H1 (cell line): ENCODE results near the gene ZDHHC20. TPM values are rescaled to one million over a fixed set of nuclear protein-coding genes. Genes with fewer than 3 reads are reported as not detected.

Experiments used
- CTCF ChIA-PET: fragments of 300-600 bp; sonication (Branson Sonifier 250); formaldehyde crosslinking; loops from one replicate; lab custom pipeline; 2021; ENCODE audit not compliant: partially characterized antibody; lab: Charles Lee
- POLR2A ChIA-PET: fragments of 300-600 bp; sonication (Branson Sonifier 250); formaldehyde crosslinking; loops from one replicate; lab custom pipeline; 2021; ENCODE audit warnings: inconsistent platforms; ENCODE audit not compliant: partially characterized antibody; lab: Charles Lee
- DNase-seq, 2 experiments: peaks; one replicate each; pipeline versions ENCODE4 v3.0.0 to v3.0.0-alpha.2; 2010 to 2022; ENCODE audit warnings: low spot score in 2 of 2, low read depth in 1 of 2, mixed read lengths in 1 of 2
- FAIRE-seq: peaks from 2 replicates; lab custom pipeline; 2011; peaks lifted over from hg19 to GRCh38; lab: Jason Lieb, UNC
- H2AFZ ChIP-seq: 2 replicates; pipeline ENCODE4 v1.8.1; 2012; ENCODE audit warnings: low read length, inconsistent platforms
- H2AK5ac ChIP-seq: 2 replicates; pipeline ENCODE4 v1.6.1; 2013; ENCODE audit warnings: low read depth, low read length
- H2BK120ac ChIP-seq: replicated peaks from 2 replicates; pipeline ENCODE3; 2013; ENCODE audit warnings: low read depth, low read length, inconsistent platforms
- H2BK12ac ChIP-seq: 2 replicates; pipeline ENCODE4 v1.6.1; 2013; ENCODE audit warnings: low read depth, low read length
- H2BK15ac ChIP-seq: 2 replicates; pipeline ENCODE4 v1.6.1; 2013; ENCODE audit warnings: low read length
- H2BK20ac ChIP-seq: 2 replicates; pipeline ENCODE4 v1.6.1; 2013; ENCODE audit warnings: low read length
- H2BK5ac ChIP-seq: 2 replicates; pipeline ENCODE4 v1.6.1; 2013; ENCODE audit warnings: low read depth, low read length
- H3K14ac ChIP-seq: 2 replicates; pipeline ENCODE4 v1.6.1; 2013; ENCODE audit warnings: inconsistent platforms; ENCODE audit not compliant: insufficient read length
- H3K18ac ChIP-seq: 2 replicates; pipeline ENCODE4 v1.6.1; 2013; ENCODE audit warnings: low read length; ENCODE audit errors: extremely low read depth
- H3K23ac ChIP-seq: 2 replicates; pipeline ENCODE4 v1.6.1; 2013; ENCODE audit warnings: inconsistent platforms; ENCODE audit not compliant: insufficient read length
- H3K23me2 ChIP-seq: 2 replicates; pipeline ENCODE4 v1.6.1; 2013; ENCODE audit warnings: low read depth, low read length
- H3K27ac ChIP-seq: 2 replicates; pipeline ENCODE4 v1.6.1; 2011; ENCODE audit warnings: low read depth, low read length, inconsistent platforms
- H3K27me3 ChIP-seq, 4 experiments: replicated peaks in 1 of 4; 1 replicate in 1 of 4; 2 replicates in 3 of 4; pipeline versions ENCODE4 v1.6.1 to v1.8.1; 2011 to 2013; ENCODE audit warnings: low read length in 3 of 4, mild to moderate bottlenecking in 3 of 4, inconsistent platforms in 2 of 4, mixed read lengths in 2 of 4, moderate library complexity in 1 of 4; ENCODE audit not compliant: control insufficient read depth in 3 of 4, insufficient read depth in 3 of 4; ENCODE audit errors: extremely low read depth in 1 of 4
- H3K36me3 ChIP-seq, 4 experiments: 2 replicates each; pipeline versions ENCODE4 v1.6.1 to v1.8.1; 2011 to 2013; ENCODE audit warnings: mild to moderate bottlenecking in 4 of 4, low read length in 3 of 4, moderate library complexity in 2 of 4, control low read depth in 1 of 4, inconsistent platforms in 1 of 4; ENCODE audit not compliant: insufficient read depth in 4 of 4, control insufficient read depth in 2 of 4
- H3K4ac ChIP-seq: replicated peaks from 2 replicates; pipeline ENCODE3; 2013; ENCODE audit warnings: low read length, low read depth, mixed read lengths, inconsistent platforms; ENCODE audit not compliant: insufficient read length
- H3K4me1 ChIP-seq, 4 experiments: replicated peaks in 1 of 4; 1 replicate in 1 of 4; 2 replicates in 3 of 4; pipeline versions ENCODE4 v1.6.1 to v1.8.1; 2011 to 2013; ENCODE audit warnings: low read length in 3 of 4, inconsistent platforms in 2 of 4, mixed read lengths in 1 of 4; ENCODE audit not compliant: insufficient read depth in 4 of 4, control insufficient read depth in 3 of 4
- H3K4me2 ChIP-seq, 2 experiments: 2 replicates each; pipeline versions ENCODE4 v1.6.1 to v1.8.1; 2011 to 2013; ENCODE audit warnings: low read depth in 2 of 2, low read length in 2 of 2, control low read depth in 1 of 2, inconsistent platforms in 1 of 2, mild to moderate bottlenecking in 1 of 2; ENCODE audit not compliant: insufficient read depth in 1 of 2
- H3K4me3 ChIP-seq, 4 experiments: fragments of 200-600, 300-600 bp in 1 of 4; sonication (generic), shearing (Covaris generic), sonication (Bioruptor Twin) in 1 of 4; 2 replicates each; pipeline versions ENCODE4 v1.5.1 to v1.8.1; 2011 to 2016; ENCODE audit warnings: low read length in 4 of 4, low read depth in 3 of 4, control low read depth in 2 of 4, inconsistent platforms in 2 of 4, mild to moderate bottlenecking in 2 of 4, mixed read lengths in 1 of 4, moderate library complexity in 1 of 4; ENCODE audit not compliant: insufficient read depth in 2 of 4; ENCODE audit errors: extremely low read depth in 1 of 4
- H3K56ac ChIP-seq: replicated peaks from 2 replicates; pipeline ENCODE3; 2013; ENCODE audit warnings: low read depth, mild to moderate bottlenecking, mixed read lengths, low read length, inconsistent platforms; ENCODE audit not compliant: insufficient read length
- H3K79me1 ChIP-seq: 2 replicates; pipeline ENCODE4 v1.6.1; 2013; ENCODE audit warnings: low read depth, low read length, control low read depth
- H3K79me2 ChIP-seq, 2 experiments: 2 replicates each; pipeline versions ENCODE4 v1.6.1 to v1.8.1; 2012 to 2013; ENCODE audit warnings: low read length in 2 of 2, mild to moderate bottlenecking in 2 of 2, inconsistent platforms in 1 of 2; ENCODE audit not compliant: insufficient read depth in 2 of 2, control insufficient read depth in 1 of 2
- H3K9ac ChIP-seq, 4 experiments: replicated peaks in 1 of 4; 1 replicate in 1 of 4; 2 replicates in 3 of 4; pipeline versions ENCODE4 v1.6.1 to v1.8.1; 2011 to 2013; ENCODE audit warnings: low read depth in 3 of 4, low read length in 3 of 4, control low read depth in 2 of 4, mild to moderate bottlenecking in 2 of 4, moderate library complexity in 2 of 4, inconsistent platforms in 1 of 4; ENCODE audit errors: extremely low read depth in 1 of 4
- H3K9me3 ChIP-seq, 2 experiments: 2 replicates each; pipeline versions ENCODE4 v1.6.1 to v1.8.1; 2012 to 2013; ENCODE audit warnings: mild to moderate bottlenecking in 2 of 2, moderate library complexity in 2 of 2, control low read depth in 1 of 2, inconsistent platforms in 1 of 2, low read depth in 1 of 2, low read length in 1 of 2, mixed read lengths in 1 of 2; ENCODE audit not compliant: insufficient read depth in 2 of 2
- H4K20me1 ChIP-seq, 2 experiments: replicated peaks in 1 of 2; 2 replicates each; pipeline versions ENCODE3 to v1.8.1; 2011 to 2013; ENCODE audit warnings: inconsistent platforms in 2 of 2, low read length in 2 of 2, mild to moderate bottlenecking in 1 of 2; ENCODE audit not compliant: insufficient read depth in 2 of 2, control insufficient read depth in 1 of 2
- H4K5ac ChIP-seq: 2 replicates; pipeline ENCODE4 v1.6.1; 2013; ENCODE audit warnings: low read length, low read depth, mixed read lengths, inconsistent platforms; ENCODE audit not compliant: insufficient read length
- H4K8ac ChIP-seq: 2 replicates; pipeline ENCODE4 v1.8.0; 2013; ENCODE audit warnings: mild to moderate bottlenecking, moderate library complexity, low read length, inconsistent platforms; ENCODE audit not compliant: insufficient read depth; ENCODE audit errors: extremely low read depth
- H4K91ac ChIP-seq: replicated peaks from 2 replicates; pipeline ENCODE3; 2013; ENCODE audit warnings: low read length, mixed read lengths, inconsistent platforms; ENCODE audit not compliant: insufficient read length
- ASH2L ChIP-seq: fragments of 200-600, 300-600 bp; sonication (generic); IDR thresholded peaks from one replicate; pipeline ENCODE4 v1.7.1; 2017; ENCODE audit warnings: low read length
- CEBPB ChIP-seq: IDR thresholded peaks from 2 replicates; pipeline ENCODE4 v1.6.1; 2012; ENCODE audit warnings: low read depth, low read length
- GTF2F1 ChIP-seq: IDR thresholded peaks from 2 replicates; pipeline ENCODE4 v1.6.1; 2012; ENCODE audit warnings: low read depth, low read length, improper control_type of control experiment, borderline replicate concordance
- KDM1A ChIP-seq: fragments of 200-600, 300-600 bp; sonication (generic); IDR thresholded peaks from 2 replicates; pipeline ENCODE4 v1.7.1; 2016; ENCODE audit warnings: mild to moderate bottlenecking, low read length, borderline replicate concordance
- KDM4A ChIP-seq: IDR thresholded peaks from one replicate; pipeline ENCODE4 v1.7.1; 2012; ENCODE audit warnings: low read depth, mild to moderate bottlenecking, moderate library complexity, low read length, inconsistent platforms; ENCODE audit not compliant: severe bottlenecking
- NANOG ChIP-seq: IDR thresholded peaks from 2 replicates; pipeline ENCODE4 v1.6.1; 2011; ENCODE audit warnings: low read length, low read depth, mild to moderate bottlenecking, inconsistent platforms; ENCODE audit not compliant: insufficient read depth, poor library complexity, severe bottlenecking
- SIRT6 ChIP-seq: IDR thresholded peaks from one replicate; pipeline ENCODE4 v1.7.1; 2012; ENCODE audit warnings: low read length, inconsistent platforms
- SP2 ChIP-seq: IDR thresholded peaks from 2 replicates; pipeline ENCODE4 v1.6.1; 2012; ENCODE audit warnings: mild to moderate bottlenecking, low read length, inconsistent platforms
- WGBS, 2 experiments: shearing (Covaris generic) in 1 of 2; methylation state at CpG; one replicate each; pipeline versions ENCODE4 v1.1.6 to v1.1.7; 2013 to 2015; ENCODE audit warnings: low lambda C conversion rate in 2 of 2, mixed read lengths in 2 of 2, inconsistent platforms in 1 of 2, low coverage in 1 of 2, missing lambda C conversion rate in 1 of 2; ENCODE audit not compliant: insufficient replicate concordance in 2 of 2, insufficient coverage in 1 of 2, insufficient read length in 1 of 2; ENCODE audit errors: extremely low coverage in 1 of 2, missing lambda C conversion rate in 1 of 2; 5-methylcytosine and 5-hydroxymethylcytosine counted together
- polyA plus RNA-seq, 7 experiments: library from polyadenylated mRNA; depleted of rRNA in 3 of 7; stranded (reverse) in 5 of 7; unstranded in 2 of 7; fragments of >200 nt in 5 of 7; fragments of 200-250 nt in 2 of 7; gene quantifications; 1 replicate in 5 of 7; 2 replicates in 1 of 7; 4 replicates in 1 of 7; pipeline versions ENCODE4 v1.2.1 to v1.2.3, GENCODE V29; 2011 to 2013; ENCODE audit warnings: missing spikeins in 2 of 7, mixed read lengths in 2 of 7
- total RNA-seq: library from RNA; stranded (reverse); fragmentation: NEBNext Ultra II Directional; extraction: Animal tissue kit (Norgen Biotek cat#: 25700); gene quantifications from 2 replicates; pipeline ENCODE4 v1.2.1, GENCODE V29; 2021

The ZDHHC20 gene
- total and polyA plus RNA-seq, 2 of the 8 experiments (the other 6 are each of a cell fraction or from before 2014, with no cell fraction given): 16.4 to 89.0 TPM

DNA sequence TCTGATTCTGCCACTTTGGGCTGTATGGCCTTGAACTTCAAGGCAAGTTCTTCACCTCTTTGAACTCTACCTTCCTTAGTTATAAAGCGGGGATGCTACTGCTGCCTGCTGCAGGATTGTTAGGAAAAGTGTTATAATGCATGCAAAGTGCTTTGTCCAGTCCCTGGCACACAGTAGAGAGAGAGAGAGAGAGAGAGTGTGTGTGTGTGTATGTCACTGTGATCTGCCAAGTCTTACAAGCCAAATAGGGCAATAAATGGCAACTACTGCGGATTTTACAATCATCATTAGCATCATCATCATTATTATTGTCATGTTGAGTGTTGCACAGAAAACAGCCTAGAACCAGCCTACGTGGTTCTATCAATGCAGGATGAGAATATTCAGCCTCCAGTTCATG, 136.1 kb downstream of the ZDHHC20 start:
- no peak overlapping the region for H2BK5ac ChIP-seq
- FAIRE-seq (no peak), DNase-seq (no peak)
- no peak overlapping the region for H4K8ac ChIP-seq
- H3K79me1 ChIP-seq: no peaks in the 10 kb centered on the region
- H4K20me1 ChIP-seq: no peaks in the 10 kb centered on the region
- no peak overlapping the region for H3K23ac ChIP-seq
- 0 out of 2 replicates have a peak overlapping the region, but pooled peaks have one; percentile 84 for H2BK12ac ChIP-seq
- no peak overlapping the region for H2BK15ac ChIP-seq
- no peak overlapping the region for H2AK5ac ChIP-seq
- peaks cover 14 to 20% (median 15%) of the 10 kb centered on the region in 4 experiments for H3K4me1 ChIP-seq
- H3K4ac ChIP-seq: no peak overlapping the region
- H2BK20ac ChIP-seq: no peak overlapping the region
- H3K18ac ChIP-seq: no peak overlapping the region
- 0% methylated on average over 3 of the region's 3 CpGs; no CpG with 5 or more reads in 1 of the 2 experiments for WGBS, 2 experiments
- H4K91ac ChIP-seq: no peak overlapping the region
- H3K4me2 ChIP-seq: no peak overlapping the region
- CTCF ChIA-PET: interaction anchor here (1.6 kb wide), 1 partner anchor 15 kb away, joined by 5 read pairs; no protein-coding TSS in a partner anchor
- H2AFZ ChIP-seq: no peak overlapping the region
- no peak overlapping the region for H4K5ac ChIP-seq
- H3K27me3 ChIP-seq: no peaks in the 10 kb centered on the region
- no peak overlapping the region for H3K56ac ChIP-seq
- no peak overlapping the region for H3K14ac ChIP-seq
- POLR2A ChIA-PET: interaction anchor here (1.2 kb wide), 1 partner anchor 14 kb away, joined by 3 read pairs; no protein-coding TSS in a partner anchor
- H3K23me2 ChIP-seq: peaks cover 2% of the 10 kb centered on the region; the same call in 1 of the 2 replicates
- H3K79me2 ChIP-seq: no peaks in the 10 kb centered on the region
- no peak overlapping the region for H3K27ac ChIP-seq
- H3K9ac ChIP-seq: no peak overlapping the region
- H3K4me3 ChIP-seq: no peak overlapping the region
- no peaks in the 10 kb centered on the region for H3K9me3 ChIP-seq
- no peak overlapping the region for H2BK120ac ChIP-seq
- H3K36me3 ChIP-seq: no peaks in the 10 kb centered on the region
- TF ChIP-seq ASH2L (no peak), CEBPB (no peak), KDM4A (no peak), SP2 (no peak), NANOG (no peak), SIRT6 (no peak), GTF2F1 (no peak), KDM1A (no peak)
